Measurements from ENCODE around the gene DERA.

The DERA gene

GRCh38 chr12:16056910-16057309 lies 145.8 kb downstream of the DERA start:
- TF ChIP-seq CTCF (IDR thresholded peaks at IDR 0.05) = no peak

GRCh38 chr12:16062611-16063010 lies 151.5 kb downstream of the DERA start:
- TF ChIP-seq CTCF (IDR thresholded peaks at IDR 0.05) = no peak

DNA sequence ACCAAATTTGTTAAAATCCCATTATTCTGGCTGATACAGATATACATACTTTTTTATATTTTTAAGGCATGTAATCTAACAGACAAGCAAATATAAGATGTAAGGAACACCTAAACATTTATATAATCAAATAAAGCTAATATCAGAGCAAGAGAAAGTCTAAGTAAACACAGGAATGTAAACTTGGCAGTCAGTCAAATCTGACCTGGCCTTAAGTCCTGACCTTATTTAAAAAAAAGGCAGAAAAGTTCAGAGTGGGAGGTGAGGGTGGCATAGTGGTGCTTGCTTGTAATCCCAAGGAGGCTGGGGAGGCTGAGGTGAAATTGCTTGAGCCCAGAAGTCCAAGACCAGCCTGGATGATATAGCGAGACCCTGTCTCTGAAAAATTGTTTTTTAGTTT lies 152.6 kb downstream of the DERA start:
- no peak for TF ChIP-seq CTCF (IDR thresholded peaks at IDR 0.05)

DNA sequence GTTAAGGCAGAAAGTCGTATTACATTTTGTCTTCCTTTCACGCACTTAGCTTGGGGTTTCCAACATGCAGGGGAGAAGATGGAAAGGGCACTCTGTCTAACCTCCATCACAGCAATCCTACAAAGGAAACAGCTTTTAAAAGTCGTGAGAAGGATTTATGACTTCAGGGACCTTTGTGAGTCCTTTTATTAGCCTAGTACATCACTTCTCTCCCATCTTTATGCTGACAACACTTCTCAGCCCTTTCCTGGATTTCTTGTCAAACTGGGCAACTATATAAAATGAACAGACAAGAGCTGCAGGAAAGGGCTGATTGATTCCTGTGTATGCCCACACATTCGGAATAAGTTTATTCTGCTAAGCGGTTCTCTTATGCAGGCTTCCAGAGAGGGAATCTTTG lies 159.0 kb downstream of the DERA start:
- TF ChIP-seq CTCF (IDR thresholded peaks at IDR 0.05) = no peak

- TF ChIP-seq CTCF (IDR thresholded peaks at IDR 0.05) = no peak
These were observed 161.5 kb downstream of the DERA start for GRCh38 chr12:16072678-16073077.

DNA sequence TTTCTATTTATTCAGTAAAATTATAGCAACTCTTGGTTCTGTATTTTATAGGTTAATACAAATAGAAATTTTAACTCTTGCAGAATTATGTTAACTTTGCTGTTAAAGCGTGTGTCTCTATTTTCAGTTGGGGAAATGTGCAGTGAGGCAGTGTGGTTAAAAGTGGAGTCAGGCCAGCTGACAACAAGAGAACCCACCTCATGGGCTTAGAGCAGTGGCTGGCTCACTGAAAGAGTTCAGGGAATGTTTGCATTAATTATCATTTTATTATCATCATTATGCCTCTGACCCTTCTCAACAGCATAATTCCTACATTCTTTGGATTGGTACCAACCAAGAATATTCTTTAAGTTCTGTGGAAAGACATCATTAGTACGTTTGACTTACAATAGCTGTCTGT lies 163.8 kb downstream of the DERA start:
- no peak for TF ChIP-seq CTCF (IDR thresholded peaks at IDR 0.05)

GRCh38 chr12:16075887-16076286 lies 164.8 kb downstream of the DERA start:
- no peak for TF ChIP-seq CTCF (IDR thresholded peaks at IDR 0.05)

- TF ChIP-seq CTCF (IDR thresholded peaks at IDR 0.05) = peak; percentile 53
These were observed 165.4 kb downstream of the DERA start for GRCh38 chr12:16076557-16076956.
